D721Med (cell line): ENCODE measurements around the gene DENND11.
A peak's percentile ranks its signal among the peaks of the same experiment; 100 is the strongest.
"Not testable (repeated sequence)": the region's sequence is repeated elsewhere in the genome, so short reads cannot be mapped to it uniquely, and the experiment has no call there.

Source experiments
- DNase-seq: peaks from one replicate; pipeline ENCODE4 v3.0.0; 2011; ENCODE audit warnings: low spot score; ENCODE audit not compliant: insufficient read length
- FAIRE-seq: peaks from 2 replicates; lab custom pipeline; 2011; peaks lifted over from hg19 to GRCh38; lab: Jason Lieb, UNC
- CTCF ChIP-seq: IDR thresholded peaks from 2 replicates; pipeline ENCODE4 v1.5.1; 2012; ENCODE audit warnings: mild to moderate bottlenecking, control low read depth; ENCODE audit not compliant: insufficient read depth; ENCODE audit errors: missing control alignments

The DENND11 gene

DNA sequence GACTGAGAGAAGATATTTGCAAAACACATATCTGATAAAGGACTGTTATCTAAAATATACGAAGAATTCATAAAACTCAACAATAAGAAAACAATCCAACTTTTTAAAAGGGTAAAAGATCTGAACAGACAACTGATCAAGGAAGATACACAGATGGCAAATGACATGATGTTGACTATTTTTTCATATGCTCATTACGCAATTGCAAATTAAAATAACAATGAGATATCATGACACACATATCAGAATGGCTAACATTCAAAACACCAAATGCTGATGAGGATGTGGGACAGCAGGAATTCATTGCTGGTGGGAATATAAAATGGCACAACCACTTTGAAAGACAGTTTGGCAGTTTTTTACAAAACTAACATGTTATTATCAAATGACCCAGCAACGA lies 8.9 kb downstream of the DENND11 start:
- FAIRE-seq = peak; percentile 55

GRCh38 chr7:141691961-141692360 lies 10.0 kb downstream of the DENND11 start:
- no peak for TF ChIP-seq CTCF
- FAIRE-seq = no peak
- DNase-seq = no peak

More for the DNA sequence above, 8.9 kb downstream of the DENND11 start:
- no peak for DNase-seq
- TF ChIP-seq CTCF = no peak

- TF ChIP-seq CTCF = no peak
- FAIRE-seq = peak; percentile 29
- DNase-seq = no peak
These were observed 10.4 kb downstream of the DENND11 start for GRCh38 chr7:141691540-141691939.

DNA sequence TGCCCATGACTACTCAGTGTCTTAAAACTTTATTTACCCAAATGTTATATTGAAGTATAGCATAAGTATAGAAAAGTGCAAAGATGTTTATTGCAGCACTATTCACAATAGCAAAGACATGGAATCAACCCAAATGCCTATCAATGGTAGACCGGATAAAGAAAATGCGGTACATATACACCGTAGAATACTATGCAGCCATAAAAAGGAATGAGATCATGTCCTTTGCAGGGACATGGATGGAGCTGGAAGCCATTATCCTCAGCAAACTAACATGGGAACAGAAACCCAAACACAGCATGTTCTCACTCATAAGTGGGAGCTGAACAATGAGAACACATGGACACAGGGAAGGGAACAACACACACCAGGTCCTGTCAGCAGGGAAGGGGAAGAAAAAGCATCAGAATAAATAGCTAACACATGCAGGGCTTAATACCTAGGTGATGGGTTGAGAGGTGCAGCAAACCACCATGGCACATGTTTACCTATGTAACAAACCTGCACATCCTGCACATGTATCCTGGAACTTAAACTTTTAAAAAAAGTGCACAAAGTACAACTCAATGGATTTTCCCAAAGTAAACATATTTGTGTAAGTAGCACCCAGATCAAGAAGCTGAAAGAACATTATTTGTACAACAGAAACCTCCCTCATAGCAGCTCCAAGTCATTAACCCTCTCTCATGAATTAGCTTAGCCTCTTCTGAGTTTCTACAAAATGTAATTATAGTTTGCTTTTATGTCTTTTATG lies 12.7 kb downstream of the DENND11 start:
- DNase-seq, FAIRE-seq: not testable (repeated sequence)

DNA sequence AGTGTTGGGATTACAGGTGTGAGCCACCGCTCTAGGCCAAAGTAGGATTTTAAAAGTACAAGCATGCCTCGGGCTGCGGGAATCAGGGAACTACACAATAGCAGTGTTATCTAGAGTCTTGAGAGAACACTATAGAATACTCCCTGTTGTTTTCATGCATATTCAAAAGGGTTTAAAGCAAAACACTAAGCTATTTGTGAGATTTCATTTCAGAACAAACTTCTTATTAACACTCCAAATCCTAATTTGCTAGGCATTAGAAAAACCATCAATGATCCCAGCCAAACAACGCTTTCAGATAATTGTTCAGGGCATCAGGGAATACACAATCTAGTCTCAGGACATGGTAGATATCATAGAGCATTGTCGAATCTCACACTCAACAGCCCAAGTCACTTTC lies 13.9 kb downstream of the DENND11 start:
- no peak for FAIRE-seq
- DNase-seq = no peak
- TF ChIP-seq CTCF = no peak

- no peak for DNase-seq
- no peak for FAIRE-seq
- TF ChIP-seq CTCF = no peak
These were observed 15.3 kb downstream of the DENND11 start for GRCh38 chr7:141686670-141687069.

- DNase-seq = no peak
- no peak for TF ChIP-seq CTCF
- FAIRE-seq = no peak
These were observed 15.9 kb downstream of the DENND11 start for GRCh38 chr7:141686074-141686473.
